SK-N-SH (cell line): ENCODE results near the gene HIGD2B.

Experiments used
- CTCF ChIP-seq: fragments of 200-600 bp; sonication (generic); IDR thresholded peaks from 2 replicates; pipeline ENCODE4 v1.6.1; 2017; ENCODE audit warnings: antibody characterized with exemption, mild to moderate bottlenecking, moderate library complexity
- MXI1 ChIP-seq: IDR thresholded peaks from 2 replicates; pipeline ENCODE4 v1.6.1; 2012; ENCODE audit warnings: mild to moderate bottlenecking, low read depth, low read length, improper control_type of control experiment
- NRF1 ChIP-seq: IDR thresholded peaks from 2 replicates; pipeline ENCODE4 v1.6.1; 2012; ENCODE audit warnings: low read depth, mild to moderate bottlenecking, low read length
- REST ChIP-seq: IDR thresholded peaks from 2 replicates; pipeline ENCODE4 v1.6.1; 2012; ENCODE audit warnings: mild to moderate bottlenecking, low read depth, low read length, moderate library complexity
- SIN3A ChIP-seq: IDR thresholded peaks from 2 replicates; pipeline ENCODE4 v1.6.1; 2012; ENCODE audit warnings: low read depth, mild to moderate bottlenecking, low read length, moderate library complexity, borderline replicate concordance
- USF1 ChIP-seq: IDR thresholded peaks from 2 replicates; pipeline ENCODE4 v1.4.0; 2012; ENCODE audit warnings: low read depth, borderline replicate concordance

GRCh38 chr15:72698938-72699337 lies 13.0 kb upstream of the HIGD2B start:
- TF ChIP-seq NRF1 (no peak), CTCF (no peak), USF1 (no peak), REST (no peak), SIN3A (no peak), MXI1 (no peak)
